ENCODE results near the gene TPBGL.

Gene TPBGL

GRCh38 chr11:75280227-75280701 is 39.7 kb downstream of the TPBGL start:
- TF ChIP-seq POU2F2 (IDR thresholded peaks at IDR 0.05; ENCODE audit: low read depth, low read length) (peak; percentile 95), POLR2A (IDR thresholded peaks at IDR 0.05; ENCODE audit: low read depth, low read length) (no peak), SPI1 (IDR thresholded peaks at IDR 0.05; ENCODE audit: low read depth, low read length) (no peak)
- FAIRE-seq, result peak; percentile 95
- DNase-seq (ENCODE audit: insufficient read length, low spot score), result peak; percentile 84

GRCh38 chr11:75280770-75281468 is 40.3 kb downstream of the TPBGL start:
- TF ChIP-seq POU2F2 (IDR thresholded peaks at IDR 0.05; ENCODE audit: low read depth, low read length) (no peak), POLR2AphosphoS5 (IDR thresholded peaks at IDR 0.05; ENCODE audit: low read depth, low read length) (no peak), TAF1 (IDR thresholded peaks at IDR 0.05; ENCODE audit: low read depth, low read length) (no peak)
- no peak for DNase-seq (ENCODE audit: insufficient read length, low spot score)
- no peak for FAIRE-seq

GRCh38 chr11:75281469-75282095 is 41.0 kb downstream of the TPBGL start:
- FAIRE-seq, result no peak
- no peak for DNase-seq (ENCODE audit: insufficient read length, low spot score)
- TF ChIP-seq POLR2A (IDR thresholded peaks at IDR 0.05; ENCODE audit: low read depth, low read length), result no peak
- no peak for TF ChIP-seq POLR2AphosphoS5 (IDR thresholded peaks at IDR 0.05; ENCODE audit: low read depth, low read length)
- no peak for TF ChIP-seq TAF1 (IDR thresholded peaks at IDR 0.05; ENCODE audit: low read depth, low read length)
- no peak for TF ChIP-seq SPI1 (IDR thresholded peaks at IDR 0.05; ENCODE audit: low read depth, low read length)
- no peak for TF ChIP-seq PAX5 (IDR thresholded peaks at IDR 0.05; ENCODE audit: insufficient read depth, low read length, severe bottlenecking)
- no peak for TF ChIP-seq POU2F2 (IDR thresholded peaks at IDR 0.05; ENCODE audit: low read depth, low read length)

- DNase-seq (ENCODE audit: insufficient read length, low spot score), result no peak
- no peak for TF ChIP-seq PAX5 (IDR thresholded peaks at IDR 0.05; ENCODE audit: insufficient read depth, low read length, severe bottlenecking)
- no peak for TF ChIP-seq SPI1 (IDR thresholded peaks at IDR 0.05; ENCODE audit: low read depth, low read length)
- no peak for TF ChIP-seq POLR2AphosphoS5 (IDR thresholded peaks at IDR 0.05; ENCODE audit: low read depth, low read length)
- no peak for TF ChIP-seq TAF1 (IDR thresholded peaks at IDR 0.05; ENCODE audit: low read depth, low read length)
- TF ChIP-seq POU2F2 (IDR thresholded peaks at IDR 0.05; ENCODE audit: low read depth, low read length), result no peak
- TF ChIP-seq POLR2A (IDR thresholded peaks at IDR 0.05; ENCODE audit: low read depth, low read length), result no peak
- FAIRE-seq, result no peak
Measured at GRCh38 chr11:75283391-75283931, 42.9 kb downstream of the TPBGL start.

GRCh38 chr11:75285776-75286360 is 45.3 kb downstream of the TPBGL start:
- DNase-seq (ENCODE audit: insufficient read length, low spot score) (no peak), FAIRE-seq (no peak)
- no peak for TF ChIP-seq POLR2A (IDR thresholded peaks at IDR 0.05; ENCODE audit: low read depth, low read length)
- TF ChIP-seq POLR2AphosphoS5 (IDR thresholded peaks at IDR 0.05; ENCODE audit: low read depth, low read length), result no peak
- TF ChIP-seq SPI1 (IDR thresholded peaks at IDR 0.05; ENCODE audit: low read depth, low read length), result no peak
- no peak for TF ChIP-seq POU2F2 (IDR thresholded peaks at IDR 0.05; ENCODE audit: low read depth, low read length)
- no peak for TF ChIP-seq PAX5 (IDR thresholded peaks at IDR 0.05; ENCODE audit: insufficient read depth, low read length, severe bottlenecking)
- TF ChIP-seq TAF1 (IDR thresholded peaks at IDR 0.05; ENCODE audit: low read depth, low read length), result no peak

DNA sequence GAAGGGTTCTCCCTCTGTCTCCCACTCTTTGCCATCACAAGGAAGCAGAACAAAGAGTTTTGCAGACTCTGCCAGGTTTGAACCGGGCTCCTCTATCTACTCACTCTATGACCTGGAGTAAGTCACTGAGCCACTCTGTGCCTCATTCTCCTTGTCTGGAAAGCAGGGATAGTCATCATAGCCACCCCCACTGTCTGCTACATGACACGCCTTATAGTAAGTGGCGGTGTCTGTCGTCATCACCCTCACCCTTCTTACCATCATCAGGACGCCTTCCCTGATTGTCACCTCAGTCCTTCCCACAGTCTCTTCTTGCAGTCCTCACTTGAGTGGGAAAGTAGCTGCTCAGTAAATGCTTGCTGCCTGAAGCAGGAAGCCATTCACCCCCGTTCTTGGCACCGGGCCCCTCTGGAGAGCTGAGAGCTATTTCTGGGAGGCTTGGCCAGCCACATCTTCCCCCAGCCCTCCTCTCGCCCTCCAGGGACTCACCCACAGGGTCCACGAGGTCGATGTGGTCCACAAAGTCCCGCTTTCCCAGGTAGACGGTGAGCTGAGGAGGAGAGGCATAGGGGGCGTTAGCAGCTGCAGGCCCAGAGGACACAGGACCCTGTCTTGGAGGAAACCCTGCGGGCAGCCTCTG is 46.4 kb downstream of the TPBGL start:
- no peak for TF ChIP-seq TAF1 (IDR thresholded peaks at IDR 0.05; ENCODE audit: low read depth, low read length)
- no peak for TF ChIP-seq POLR2AphosphoS5 (IDR thresholded peaks at IDR 0.05; ENCODE audit: low read depth, low read length)
- no peak for TF ChIP-seq POU2F2 (IDR thresholded peaks at IDR 0.05; ENCODE audit: low read depth, low read length)
- TF ChIP-seq POLR2A (IDR thresholded peaks at IDR 0.05; ENCODE audit: low read depth, low read length), result no peak
- no peak for TF ChIP-seq SPI1 (IDR thresholded peaks at IDR 0.05; ENCODE audit: low read depth, low read length)
- no peak for TF ChIP-seq PAX5 (IDR thresholded peaks at IDR 0.05; ENCODE audit: insufficient read depth, low read length, severe bottlenecking)
- DNase-seq (ENCODE audit: insufficient read length, low spot score) (no peak), FAIRE-seq (no peak)

- FAIRE-seq, result no peak
- TF ChIP-seq TAF1 (IDR thresholded peaks at IDR 0.05; ENCODE audit: low read depth, low read length) (no peak), SPI1 (IDR thresholded peaks at IDR 0.05; ENCODE audit: low read depth, low read length) (no peak), POLR2A (IDR thresholded peaks at IDR 0.05; ENCODE audit: low read depth, low read length) (no peak), POU2F2 (IDR thresholded peaks at IDR 0.05; ENCODE audit: low read depth, low read length) (no peak), POLR2AphosphoS5 (IDR thresholded peaks at IDR 0.05; ENCODE audit: low read depth, low read length) (no peak), PAX5 (IDR thresholded peaks at IDR 0.05; ENCODE audit: insufficient read depth, low read length, severe bottlenecking) (no peak)
- no peak for DNase-seq (ENCODE audit: insufficient read length, low spot score)
Measured at GRCh38 chr11:75287579-75287978, 47.0 kb downstream of the TPBGL start.

GRCh38 chr11:75289511-75289760 is 48.9 kb downstream of the TPBGL start:
- TF ChIP-seq POU2F2 (IDR thresholded peaks at IDR 0.05; ENCODE audit: low read depth, low read length) (no peak), POLR2AphosphoS5 (IDR thresholded peaks at IDR 0.05; ENCODE audit: low read depth, low read length) (no peak), SPI1 (IDR thresholded peaks at IDR 0.05; ENCODE audit: low read depth, low read length) (no peak)
- no peak for DNase-seq (ENCODE audit: insufficient read length, low spot score)
- no peak for FAIRE-seq

DNA sequence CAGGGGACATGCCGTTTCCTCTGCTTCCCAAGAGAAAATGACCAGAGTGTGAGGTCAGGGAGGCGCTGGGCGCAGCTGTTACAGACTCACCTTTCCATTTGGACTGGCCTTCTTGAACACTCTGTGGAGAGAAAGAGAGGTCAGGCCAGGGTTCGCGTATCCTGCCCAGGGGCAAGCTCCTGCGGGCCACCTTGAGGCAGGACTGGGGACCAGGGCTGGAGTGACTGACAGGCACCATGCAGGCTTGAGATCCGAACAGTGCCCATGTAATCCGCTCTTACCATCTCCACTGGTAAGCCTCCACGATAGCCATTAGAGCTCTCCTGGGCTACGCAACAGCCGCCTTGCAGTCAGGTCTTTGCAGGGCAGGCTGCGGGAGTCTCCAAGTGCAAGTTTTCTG is 49.3 kb downstream of the TPBGL start:
- DNase-seq (ENCODE audit: insufficient read length, low spot score) (no peak), FAIRE-seq (no peak)
- TF ChIP-seq POU2F2 (IDR thresholded peaks at IDR 0.05; ENCODE audit: low read depth, low read length) (no peak), POLR2AphosphoS5 (IDR thresholded peaks at IDR 0.05; ENCODE audit: low read depth, low read length) (no peak), SPI1 (IDR thresholded peaks at IDR 0.05; ENCODE audit: low read depth, low read length) (no peak), POLR2A (IDR thresholded peaks at IDR 0.05; ENCODE audit: low read depth, low read length) (no peak), TAF1 (IDR thresholded peaks at IDR 0.05; ENCODE audit: low read depth, low read length) (no peak), PAX5 (IDR thresholded peaks at IDR 0.05; ENCODE audit: insufficient read depth, low read length, severe bottlenecking) (no peak)
